ENCODE data around the gene TCF23.

GRCh38 chr2:27136751-27137150 lies 12.1 kb upstream of the TCF23 start:
- TF ChIP-seq CTCF (IDR thresholded peaks at IDR 0.05) = no peak
- no peak for TF ChIP-seq POLR2AphosphoS5 (IDR thresholded peaks at IDR 0.05; ENCODE audit: low read depth, low read length)
- TF ChIP-seq REST (IDR thresholded peaks at IDR 0.05; ENCODE audit: insufficient read depth in 1 of 2, low read depth in 2 of 2, low read length in 1 of 2) = no peak
- no peak for TF ChIP-seq TCF7L2 (IDR thresholded peaks at IDR 0.05; ENCODE audit: low read depth, low read length)
